DMS79 treated with DMSO at 0.1 percent for 48 hours (cell line): ENCODE data around the gene CTNNA2.

Experiments
- DNase-seq: peaks from one replicate; lab custom pipeline; 2025; lab: John Stamatoyannopoulos, UW

The CTNNA2 gene

DNA sequence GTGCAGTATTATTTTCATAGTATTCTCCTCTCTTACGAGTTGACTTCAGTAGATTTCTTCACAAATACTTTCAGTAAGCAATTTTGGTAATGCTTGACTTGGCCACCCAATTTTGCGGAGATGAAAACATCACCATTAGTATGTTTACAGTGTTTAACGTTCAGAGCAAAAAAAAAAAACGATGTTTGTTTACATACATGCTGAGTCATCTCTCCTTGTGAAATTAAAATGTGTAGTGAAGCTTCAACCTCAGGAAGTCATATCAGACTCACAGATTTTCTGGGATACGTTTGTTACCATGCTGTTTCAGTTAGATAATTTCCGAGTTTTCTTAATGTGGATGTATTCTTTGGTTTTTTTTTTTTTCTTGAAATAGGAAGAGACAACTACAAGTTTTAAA is 100.1 kb downstream of the CTNNA2 start:
- no peak for DNase-seq

DNA sequence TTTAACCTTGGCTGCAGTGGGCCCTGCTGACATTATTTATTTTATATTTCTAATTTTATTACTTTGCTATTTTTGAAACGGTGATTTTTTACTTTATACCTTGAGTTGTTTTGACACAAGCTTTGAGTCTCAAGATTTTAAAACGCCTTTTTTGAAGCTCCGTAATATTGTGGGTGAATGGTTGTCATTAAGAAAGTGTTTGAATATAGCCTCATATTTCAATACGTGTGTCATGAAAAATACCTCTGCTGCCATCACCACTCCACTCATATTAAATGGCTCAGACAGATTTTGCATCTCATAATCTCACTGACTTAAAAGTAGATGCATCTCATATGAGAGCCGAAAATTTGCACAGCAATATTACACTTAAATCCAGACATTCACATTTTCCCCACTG is 106.6 kb downstream of the CTNNA2 start:
- DNase-seq = no peak

DNA sequence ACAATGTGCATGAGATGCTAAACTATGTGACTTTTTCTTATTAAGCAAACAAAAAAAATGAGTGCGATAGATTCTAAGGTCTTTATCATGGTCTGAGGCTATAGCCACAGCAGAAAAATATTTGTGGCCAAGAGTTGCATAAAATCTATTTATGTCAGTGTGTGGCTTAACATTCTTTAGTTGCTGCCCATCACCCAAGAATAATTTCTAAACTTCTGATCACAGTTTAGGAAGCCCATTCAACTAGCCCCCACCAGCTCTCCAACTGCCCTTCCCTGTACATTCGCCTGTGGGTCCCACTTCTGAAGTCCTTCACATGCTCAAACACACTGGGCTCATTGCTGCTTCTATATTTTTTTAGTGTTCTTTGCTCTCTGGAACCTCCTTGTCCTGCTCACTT is 107.1 kb downstream of the CTNNA2 start:
- no peak for DNase-seq

DNA sequence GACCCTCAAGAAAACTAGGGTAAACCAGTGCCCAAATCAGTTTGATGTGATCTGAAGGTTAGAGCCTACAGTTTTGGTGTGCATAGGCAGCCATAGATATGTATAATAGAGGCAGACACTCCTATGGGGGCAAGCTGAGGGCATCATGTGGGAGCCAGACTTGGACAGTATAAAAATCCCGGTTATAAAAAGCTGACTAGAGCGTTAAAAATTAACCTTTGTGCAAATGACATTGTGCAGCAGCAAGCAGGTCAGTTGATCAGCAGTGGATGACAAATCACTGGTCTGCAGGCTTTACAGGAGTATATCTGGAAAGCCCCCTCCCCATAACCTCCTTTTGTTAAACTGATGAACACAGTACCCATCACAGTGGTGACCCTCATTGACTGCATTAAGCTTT is 107.8 kb downstream of the CTNNA2 start:
- DNase-seq = no peak

DNA sequence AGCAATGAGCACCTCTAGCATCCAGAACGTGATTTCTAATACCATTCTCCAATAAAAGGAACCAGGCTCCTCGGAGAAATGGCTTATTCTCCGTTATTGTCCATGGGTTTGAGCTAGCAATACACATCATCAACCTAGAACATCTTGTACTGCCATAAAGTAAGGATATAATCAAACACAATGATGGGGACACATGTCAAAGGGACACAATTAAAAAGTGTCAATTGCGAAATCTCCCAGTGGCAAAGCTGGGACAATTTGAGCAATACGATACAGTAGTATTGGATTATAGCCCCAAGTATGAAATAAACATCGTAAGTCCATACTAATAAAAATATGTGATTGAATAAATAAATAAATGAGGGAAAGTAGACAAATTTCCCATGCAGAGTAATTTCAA is 108.4 kb downstream of the CTNNA2 start:
- no peak for DNase-seq

DNA sequence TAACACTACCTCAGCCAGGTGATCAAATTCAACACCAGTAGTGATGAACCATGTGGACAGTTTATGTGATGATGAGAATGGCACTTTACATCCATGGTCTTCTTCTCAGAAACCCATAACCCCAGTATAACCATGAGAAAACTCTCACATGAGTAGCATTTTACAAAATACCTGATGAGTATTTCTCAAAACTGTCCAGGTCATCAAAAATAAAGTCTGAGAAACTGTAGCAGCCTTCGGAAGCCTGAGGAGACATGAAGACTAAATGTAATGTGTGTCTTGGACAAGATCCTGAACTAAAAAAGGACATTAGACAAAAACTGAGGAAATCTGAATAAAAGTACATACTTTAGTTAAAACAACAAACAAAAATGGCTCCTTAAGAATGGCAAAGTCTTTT is 108.9 kb downstream of the CTNNA2 start:
- DNase-seq = no peak

DNA sequence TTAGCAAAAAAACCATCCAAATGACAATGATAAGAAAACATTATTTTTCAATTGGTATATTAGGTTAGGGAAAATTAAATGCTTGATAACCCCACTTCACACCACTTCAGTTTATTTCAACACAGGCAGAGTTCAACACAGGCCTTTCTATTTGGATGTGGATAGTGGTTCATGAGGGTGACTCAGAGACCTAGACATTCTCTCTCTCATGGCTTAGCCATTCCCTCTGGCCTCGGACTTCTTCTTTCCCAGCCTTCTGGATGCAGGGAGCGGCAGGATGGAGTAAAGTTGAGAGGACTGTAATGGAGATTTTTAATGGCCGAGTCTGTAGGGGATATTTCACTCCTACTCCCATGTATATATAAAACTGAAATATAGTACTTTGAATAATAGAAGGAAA is 109.7 kb downstream of the CTNNA2 start:
- DNase-seq = no peak

DNA sequence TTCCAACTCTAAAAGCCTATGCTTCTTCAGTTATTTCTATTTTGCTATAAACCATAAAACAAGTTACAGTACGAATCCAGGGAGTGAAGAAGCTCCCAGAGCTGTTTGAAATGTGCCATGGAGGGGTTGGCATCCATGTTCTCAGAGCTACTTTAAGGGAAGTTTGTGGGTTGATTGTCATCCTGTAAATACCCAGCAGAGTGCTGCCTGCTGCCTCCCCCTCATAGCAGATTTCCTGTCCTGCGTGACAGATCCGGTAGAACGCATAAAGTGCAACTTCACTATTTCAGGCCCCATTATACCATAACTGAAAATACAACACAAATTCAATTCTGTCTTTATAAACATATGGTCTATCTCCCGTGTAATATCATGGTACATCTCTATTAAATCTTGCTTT is 114.4 kb downstream of the CTNNA2 start:
- no peak for DNase-seq

DNA sequence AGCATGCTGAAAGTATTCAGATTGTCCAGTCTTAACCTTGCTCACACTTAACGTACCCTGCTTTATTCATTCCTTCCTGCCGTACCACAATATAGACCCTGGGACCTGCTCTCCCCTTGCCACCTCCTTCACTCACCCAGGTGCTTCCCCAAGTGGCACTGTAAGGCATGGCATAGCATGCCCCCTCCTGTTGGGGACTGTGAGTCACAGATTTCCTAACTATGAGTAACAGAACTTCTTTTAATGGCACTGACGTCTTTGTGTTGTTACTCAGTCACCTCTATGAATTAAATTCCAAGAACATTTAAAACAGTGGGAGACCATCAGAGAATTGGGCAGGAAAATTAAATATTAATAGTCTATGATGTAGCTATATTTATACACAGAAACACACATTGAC is 117.2 kb downstream of the CTNNA2 start:
- DNase-seq = no peak

DNA sequence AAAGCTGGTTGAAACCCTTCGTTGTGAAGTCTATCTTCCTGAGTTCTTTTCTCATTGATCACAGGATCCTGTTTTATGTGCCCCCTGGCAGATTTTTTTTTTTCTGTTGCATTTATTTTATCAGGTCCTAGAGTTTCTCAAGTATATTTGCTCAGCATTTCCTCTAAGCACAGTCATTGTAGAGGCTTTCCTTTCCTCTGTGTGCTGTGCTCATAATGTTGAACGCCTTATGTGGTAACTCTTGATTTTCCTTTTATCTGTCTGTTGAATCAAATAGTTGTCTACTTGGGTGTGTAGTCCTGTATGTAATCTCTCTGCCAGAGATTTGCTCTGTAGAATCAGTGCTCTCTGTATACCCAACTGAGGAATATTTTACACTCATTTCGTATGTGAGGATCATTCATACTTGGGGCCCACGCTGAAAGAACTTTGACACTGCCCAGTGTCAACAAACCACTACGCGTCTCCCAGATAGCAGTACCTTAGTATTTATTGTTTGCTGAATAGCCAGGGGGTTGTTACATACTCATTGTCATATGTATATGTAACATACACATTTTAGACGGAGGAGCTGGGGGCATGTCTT is 118.2 kb downstream of the CTNNA2 start:
- DNase-seq = no peak

DNA sequence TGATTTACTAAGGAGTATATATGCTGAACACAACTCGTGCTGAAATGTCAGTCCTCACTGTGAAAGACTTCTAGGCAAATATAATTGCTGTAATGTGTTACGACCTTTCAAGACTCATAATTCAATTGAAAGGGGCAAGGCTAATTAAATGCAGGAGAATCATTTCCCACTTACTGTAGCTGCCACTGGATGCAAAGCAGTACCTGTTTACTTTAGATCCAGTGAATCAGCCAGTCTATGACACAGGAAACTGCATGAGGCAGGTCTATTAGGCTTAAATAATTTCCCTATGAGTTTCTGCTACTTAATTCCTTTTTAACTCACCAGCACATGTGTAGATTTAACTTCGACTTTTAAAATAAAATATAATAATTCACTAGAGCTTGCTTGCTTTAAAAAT is 125.6 kb downstream of the CTNNA2 start:
- DNase-seq = peak; percentile 77

DNA sequence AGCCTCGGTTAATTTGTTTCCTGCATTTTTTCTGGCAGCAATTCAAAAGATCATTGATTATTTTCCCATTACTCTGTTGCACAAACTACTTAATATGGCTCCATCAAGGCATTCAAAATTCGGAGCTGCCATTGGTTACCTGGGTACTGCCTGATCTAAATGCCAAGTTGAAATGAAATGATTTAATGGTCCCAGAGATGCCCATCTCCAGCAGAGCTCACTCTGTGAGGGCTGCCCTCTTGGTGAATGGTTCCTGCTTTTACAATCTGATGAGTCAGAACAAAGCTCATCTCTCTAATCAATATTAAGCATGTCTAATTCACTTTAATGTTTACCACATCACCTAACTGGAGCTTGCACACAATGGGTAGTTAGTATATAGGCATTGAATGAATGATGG is 126.1 kb downstream of the CTNNA2 start:
- DNase-seq = peak; percentile 77

DNA sequence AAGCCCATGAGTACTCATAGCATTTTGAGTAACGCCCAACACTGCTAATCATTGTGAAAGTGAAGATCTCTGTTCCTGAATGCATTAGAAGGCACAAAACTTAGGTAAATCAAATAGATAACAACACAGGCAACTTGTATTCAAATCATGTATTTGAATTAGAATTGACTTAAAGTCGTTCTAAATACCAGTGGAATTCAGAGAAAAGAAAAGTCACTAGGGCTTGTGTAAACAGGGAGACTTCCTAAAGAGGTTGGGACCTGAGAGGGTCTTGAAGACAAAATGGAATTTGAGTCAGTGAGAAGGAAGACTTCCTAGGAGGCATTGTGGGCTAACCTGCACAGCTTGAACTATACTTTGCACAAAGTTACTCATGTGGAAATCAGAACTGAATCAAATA is 127.2 kb downstream of the CTNNA2 start:
- DNase-seq = no peak

DNA sequence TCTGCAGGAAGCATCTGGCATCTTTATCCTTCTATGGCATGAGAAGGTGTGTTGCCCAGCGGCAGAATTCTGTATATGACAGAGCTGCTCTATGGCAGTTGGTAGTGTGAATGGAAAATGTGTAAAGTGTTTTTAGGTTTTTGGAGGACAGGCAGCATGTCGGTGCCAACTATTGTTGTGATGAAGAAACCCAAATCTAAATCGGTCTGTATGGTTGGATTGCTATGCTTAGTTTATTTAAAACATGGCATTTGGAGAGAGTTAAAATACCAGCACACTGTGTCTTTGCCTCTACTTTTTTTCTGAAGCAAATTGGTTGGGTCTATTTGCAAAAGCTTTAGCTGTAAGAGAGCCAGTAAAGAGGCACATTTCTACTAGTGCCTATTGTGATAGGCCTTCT is 136.7 kb downstream of the CTNNA2 start:
- DNase-seq = no peak

DNA sequence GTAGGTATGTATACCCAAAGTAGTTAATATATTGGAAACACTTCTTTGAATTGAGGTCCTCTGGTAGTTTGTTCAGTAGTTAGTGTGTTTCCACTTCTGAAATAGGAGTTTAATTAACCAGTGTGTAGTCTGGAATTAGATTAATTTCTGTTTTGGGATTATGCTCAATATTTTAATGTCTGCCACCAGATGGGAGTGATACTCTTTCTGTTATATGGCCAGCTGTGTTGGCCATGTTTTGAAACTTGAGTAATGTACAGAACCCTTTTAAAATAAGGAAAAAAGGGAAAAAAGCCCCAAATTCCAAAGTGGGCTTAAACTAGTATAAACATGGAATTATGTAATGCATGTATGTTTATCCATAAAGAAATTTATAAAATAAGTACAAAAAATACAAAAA is 147.7 kb downstream of the CTNNA2 start:
- no peak for DNase-seq

DNA sequence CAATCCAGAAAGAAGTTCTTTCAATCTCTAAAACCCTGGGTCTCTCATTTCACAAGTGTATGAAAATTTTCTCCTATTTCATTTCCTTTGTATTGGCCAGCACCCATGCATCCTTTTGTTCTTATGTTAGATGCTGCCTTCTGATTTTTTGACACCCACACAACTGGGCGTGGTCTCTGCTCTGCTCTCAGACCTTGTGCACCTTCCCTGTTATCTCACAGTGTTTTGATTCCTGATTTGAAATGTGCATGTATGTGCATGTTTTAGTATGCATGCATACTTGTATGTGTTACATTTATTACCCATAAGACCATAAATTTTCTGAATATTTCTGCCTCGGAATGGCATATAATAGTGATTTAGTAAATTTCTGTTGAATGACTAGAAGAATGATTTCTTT is 152.2 kb downstream of the CTNNA2 start:
- no peak for DNase-seq

DNA sequence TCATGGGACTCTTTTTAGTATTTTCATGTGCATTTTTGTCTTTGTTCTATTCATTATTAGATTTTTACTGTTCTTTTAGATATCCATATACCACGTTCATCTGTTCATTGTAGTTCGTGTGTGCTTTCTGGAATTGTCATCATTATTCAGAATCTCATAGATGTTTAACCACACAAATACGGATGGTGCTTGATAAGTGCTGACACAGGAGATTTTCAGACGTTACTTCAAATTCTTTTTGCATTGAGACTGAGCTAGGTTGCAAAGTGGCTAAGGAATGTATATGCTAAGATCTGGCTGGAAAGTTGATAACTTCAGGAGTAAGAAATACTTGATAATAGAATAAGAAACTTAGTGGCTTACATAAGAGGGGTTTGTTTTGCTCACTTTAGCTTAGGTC is 153.6 kb downstream of the CTNNA2 start:
- no peak for DNase-seq

DNA sequence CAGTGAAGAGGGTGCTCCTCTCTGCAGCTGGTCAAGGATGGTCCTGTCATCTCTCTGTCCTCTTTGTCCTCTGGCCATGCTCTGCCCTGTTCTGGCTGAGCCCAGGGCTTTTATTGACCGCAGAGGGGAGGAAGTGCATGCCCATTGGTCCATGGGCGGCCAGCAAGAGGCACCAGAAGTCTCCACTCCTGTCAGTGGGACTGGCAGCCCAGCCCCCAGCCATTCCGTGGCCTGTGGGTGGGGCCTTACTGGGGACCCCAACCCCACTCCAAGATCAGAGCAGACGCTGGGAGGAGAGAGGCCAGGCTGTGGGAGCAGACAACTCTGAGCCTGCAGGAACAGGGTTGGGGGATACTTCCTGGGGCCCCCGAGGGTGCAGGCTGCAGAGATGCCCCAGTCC is 156.9 kb downstream of the CTNNA2 start:
- DNase-seq = no peak

DNA sequence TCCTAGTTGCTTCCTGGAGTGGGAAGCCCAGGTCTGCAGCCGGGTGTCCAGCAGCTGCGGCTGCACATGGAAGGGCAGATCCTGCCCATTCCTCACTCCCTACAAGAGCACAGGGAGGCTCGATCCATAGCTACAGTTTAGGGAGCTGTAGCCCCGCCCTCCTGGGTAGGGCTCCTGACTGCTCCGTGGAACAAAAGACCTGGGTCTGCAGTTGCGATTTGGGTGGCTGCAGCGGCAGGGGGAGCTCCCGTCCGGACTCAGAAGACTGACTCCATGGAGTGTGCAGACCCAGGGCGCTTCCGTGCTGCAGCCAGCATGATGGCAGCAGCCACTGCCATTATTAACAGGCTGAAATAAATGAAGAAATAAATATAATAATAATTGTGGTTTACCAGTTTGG is 157.3 kb downstream of the CTNNA2 start:
- DNase-seq = no peak

DNA sequence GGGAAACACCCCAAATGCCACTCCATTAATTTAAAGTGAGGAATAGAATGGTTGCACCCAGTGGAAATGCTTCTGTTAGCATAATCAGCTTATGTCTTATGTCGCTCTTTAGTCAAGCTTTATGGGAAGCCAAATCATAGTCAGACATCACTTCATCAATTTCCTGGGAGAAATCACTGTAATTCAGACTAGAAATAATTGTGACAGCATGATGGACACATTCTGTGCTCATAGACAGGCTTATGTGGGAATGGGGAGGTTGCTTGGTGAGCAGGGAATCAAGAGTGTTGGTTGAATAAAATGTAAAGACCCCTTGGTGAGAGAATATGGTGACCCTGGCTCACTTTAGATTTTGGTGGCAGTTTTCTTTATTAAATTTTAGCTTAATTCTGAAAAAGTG is 174.0 kb downstream of the CTNNA2 start:
- no peak for DNase-seq

DNA sequence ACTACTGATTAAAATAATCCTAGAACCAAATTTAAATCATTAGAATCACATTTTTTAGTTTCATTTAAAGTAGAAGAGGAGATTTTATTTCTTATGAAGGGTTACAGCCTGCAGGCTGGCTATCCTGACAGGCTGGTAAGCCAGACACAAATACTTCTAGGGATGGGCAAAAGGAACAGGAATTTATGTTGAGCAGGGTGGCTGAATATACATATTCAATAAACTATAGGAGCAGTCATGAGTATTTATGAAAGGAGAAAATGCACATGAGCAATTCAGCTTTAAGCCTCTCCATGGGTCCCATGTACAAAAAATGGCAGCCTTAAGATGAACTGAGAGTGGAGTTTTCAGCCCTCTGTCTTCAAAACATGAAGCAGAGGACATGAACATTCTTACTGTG is 182.4 kb downstream of the CTNNA2 start:
- DNase-seq = no peak

DNA sequence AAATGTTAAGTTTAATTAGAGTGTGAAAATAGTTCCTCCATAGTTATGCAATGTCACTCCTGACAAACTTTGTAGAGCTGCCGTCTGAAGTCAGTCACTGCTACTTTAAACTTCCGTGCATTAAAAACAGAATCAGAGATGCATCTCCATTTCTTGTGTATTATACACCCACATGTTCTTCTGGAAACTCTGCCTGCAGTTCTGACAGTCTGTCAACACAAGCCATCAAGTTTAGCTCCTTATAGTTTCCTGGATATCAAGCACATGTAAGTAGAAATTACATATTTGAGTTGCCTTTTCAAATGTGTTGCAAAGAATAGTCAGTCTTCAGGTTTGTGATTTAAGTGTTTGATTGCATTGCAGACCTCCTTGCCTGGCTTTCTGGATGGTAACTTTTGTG is 184.3 kb downstream of the CTNNA2 start:
- DNase-seq = no peak

DNA sequence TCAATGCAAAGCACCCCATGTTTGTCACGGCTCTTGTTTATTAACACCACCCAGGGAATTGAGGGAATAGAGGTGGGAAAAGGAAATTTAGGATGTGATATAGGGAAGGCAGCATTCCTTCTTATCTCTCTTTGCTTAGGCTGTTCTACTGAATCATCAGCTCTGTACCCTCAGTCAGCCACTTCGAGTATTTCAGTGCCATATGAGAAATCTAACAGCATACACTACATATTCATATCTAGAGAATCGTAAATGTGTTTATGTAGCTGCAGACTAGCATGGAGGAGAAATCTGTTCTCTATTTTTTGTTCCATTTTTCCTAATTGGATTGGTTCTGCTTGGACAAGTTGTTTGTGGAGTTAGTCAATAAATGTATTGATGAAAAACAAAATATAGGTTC is 187.8 kb downstream of the CTNNA2 start:
- DNase-seq = no peak

DNA sequence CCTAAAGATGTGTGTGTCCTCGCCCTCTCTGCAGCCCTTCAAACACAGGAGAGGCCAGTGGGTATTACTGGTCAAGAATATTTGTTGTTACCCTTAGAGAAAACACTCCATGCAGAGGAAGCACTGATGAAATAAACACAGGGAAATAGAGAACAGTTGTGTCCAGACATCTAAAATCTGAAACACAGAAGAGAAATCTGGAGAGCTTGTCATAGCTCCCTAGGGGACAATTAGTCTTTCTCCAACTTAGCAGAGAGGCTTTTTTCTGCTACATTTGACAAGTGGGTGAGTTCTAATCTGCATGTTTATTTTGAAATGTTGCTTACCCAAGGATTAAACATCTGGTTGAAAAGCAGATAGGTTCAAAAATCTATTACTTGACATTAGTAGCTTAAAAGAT is 190.1 kb downstream of the CTNNA2 start:
- DNase-seq = peak; percentile 52

DNA sequence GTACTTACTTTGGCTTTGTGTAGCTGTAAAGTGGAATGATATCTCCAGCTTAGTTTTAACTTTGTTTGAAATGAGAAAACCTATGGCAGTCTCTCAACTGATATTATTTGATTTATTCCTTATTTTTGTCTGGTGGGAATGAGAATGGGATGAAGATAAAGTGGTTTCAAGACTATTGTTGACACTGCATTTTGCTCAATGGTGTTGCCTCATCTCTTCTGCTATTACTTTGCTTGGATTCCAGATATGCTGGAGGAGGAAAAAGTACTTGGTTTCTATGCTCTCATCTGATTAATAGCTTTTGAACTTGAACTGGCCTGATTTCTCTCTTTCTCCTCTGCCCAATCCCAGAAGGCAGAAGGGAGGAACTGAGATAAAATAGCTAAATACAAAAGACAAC is 198.2 kb downstream of the CTNNA2 start:
- DNase-seq = no peak
